ENCODE measurements around the gene AHCYL1. TPM values are rescaled to one million over a fixed set of nuclear protein-coding genes. Genes with fewer than 3 reads are reported as not detected.

AHCYL1 gene
- polyA plus RNA-seq, 4 donors, result 108 to 126 (median 118) TPM

- DNase-seq (ENCODE audit: low read depth in 4 of 4, low spot score in 3 of 4), result no peak
These were observed 8.8 kb upstream of the AHCYL1 start for GRCh38 chr1:109975718-109976117.

GRCh38 chr1:109976762-109977161, 7.8 kb upstream of the AHCYL1 start:
- DNase-seq (ENCODE audit: low read depth in 4 of 4, low spot score in 3 of 4), result no peak

- no peak for DNase-seq (ENCODE audit: low read depth in 4 of 4, low spot score in 3 of 4)
These were observed 7.3 kb upstream of the AHCYL1 start for GRCh38 chr1:109977225-109977624.

- no peak for DNase-seq (ENCODE audit: low read depth in 4 of 4, low spot score in 3 of 4)
These were observed 6.7 kb upstream of the AHCYL1 start for GRCh38 chr1:109977657-109978378.

DNA sequence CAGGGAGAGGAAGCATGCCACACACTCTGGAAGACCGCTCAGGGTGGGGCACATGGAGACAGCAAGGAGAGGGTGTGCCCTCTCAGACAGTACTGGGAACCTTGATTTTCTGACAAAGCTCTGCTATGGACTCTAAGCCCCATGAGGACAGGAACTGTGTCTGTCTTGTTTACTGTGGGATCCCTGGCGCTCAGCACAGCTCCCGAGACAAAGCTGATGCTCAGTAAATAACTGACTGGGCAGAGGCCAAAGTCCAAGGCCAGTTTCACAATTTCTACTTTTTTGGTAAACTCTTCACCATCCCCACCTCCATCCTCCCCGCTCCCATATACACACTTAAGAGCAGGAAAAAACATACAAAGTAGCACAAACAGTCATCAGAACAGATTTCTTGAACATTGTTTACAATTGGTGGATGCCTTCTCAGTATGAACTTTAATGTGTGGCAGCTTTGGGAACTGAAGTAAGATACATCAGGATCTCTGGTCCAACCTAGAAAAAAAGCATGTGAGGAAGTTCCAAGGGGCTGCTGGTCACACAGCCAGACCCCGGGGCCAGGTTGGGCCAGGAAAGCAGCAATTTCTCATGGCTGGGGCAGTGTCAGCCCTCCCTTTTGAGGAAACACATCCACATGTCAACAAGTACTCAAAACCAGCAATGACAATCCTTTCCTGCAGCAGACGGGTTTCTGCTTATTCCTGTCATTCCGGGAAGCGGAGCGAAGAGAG, 5.6 kb upstream of the AHCYL1 start:
- DNase-seq (ENCODE audit: low read depth in 4 of 4, low spot score in 3 of 4), result no peak

DNA sequence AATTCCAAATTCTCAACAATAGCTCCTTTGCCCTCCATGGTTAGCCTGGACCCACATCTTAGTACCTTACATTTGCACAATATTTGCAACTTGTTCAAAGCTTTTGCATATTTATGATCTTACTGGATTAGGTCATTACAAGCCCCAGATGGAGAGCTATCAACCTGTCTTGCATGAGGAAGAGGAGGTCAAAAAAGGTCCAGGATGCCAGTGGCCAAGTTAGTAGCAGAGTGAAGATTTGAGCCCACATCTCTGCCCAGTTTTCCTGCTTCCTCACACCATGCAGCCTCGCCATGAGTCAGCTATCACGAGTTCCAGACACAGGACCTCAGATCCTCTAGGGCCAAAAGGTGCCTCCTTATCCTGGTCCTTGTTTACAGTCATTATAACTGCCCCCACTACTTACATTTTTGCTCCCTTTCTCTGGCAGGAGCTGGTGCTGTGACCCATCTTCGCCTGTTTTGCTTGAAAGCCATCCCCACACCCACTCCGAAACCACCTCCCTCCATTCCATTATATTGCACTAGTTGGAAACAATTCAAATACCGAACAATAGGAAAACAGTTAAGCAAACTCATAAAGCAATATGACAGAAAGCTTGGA, 5.0 kb upstream of the AHCYL1 start:
- DNase-seq (ENCODE audit: low read depth in 4 of 4, low spot score in 3 of 4), result no peak

GRCh38 chr1:109980324-109981003, 4.1 kb upstream of the AHCYL1 start:
- DNase-seq (ENCODE audit: low read depth in 4 of 4, low spot score in 3 of 4), result no peak

GRCh38 chr1:109981004-109981335, 3.6 kb upstream of the AHCYL1 start:
- DNase-seq (ENCODE audit: low read depth in 4 of 4, low spot score in 3 of 4), result no peak

DNA sequence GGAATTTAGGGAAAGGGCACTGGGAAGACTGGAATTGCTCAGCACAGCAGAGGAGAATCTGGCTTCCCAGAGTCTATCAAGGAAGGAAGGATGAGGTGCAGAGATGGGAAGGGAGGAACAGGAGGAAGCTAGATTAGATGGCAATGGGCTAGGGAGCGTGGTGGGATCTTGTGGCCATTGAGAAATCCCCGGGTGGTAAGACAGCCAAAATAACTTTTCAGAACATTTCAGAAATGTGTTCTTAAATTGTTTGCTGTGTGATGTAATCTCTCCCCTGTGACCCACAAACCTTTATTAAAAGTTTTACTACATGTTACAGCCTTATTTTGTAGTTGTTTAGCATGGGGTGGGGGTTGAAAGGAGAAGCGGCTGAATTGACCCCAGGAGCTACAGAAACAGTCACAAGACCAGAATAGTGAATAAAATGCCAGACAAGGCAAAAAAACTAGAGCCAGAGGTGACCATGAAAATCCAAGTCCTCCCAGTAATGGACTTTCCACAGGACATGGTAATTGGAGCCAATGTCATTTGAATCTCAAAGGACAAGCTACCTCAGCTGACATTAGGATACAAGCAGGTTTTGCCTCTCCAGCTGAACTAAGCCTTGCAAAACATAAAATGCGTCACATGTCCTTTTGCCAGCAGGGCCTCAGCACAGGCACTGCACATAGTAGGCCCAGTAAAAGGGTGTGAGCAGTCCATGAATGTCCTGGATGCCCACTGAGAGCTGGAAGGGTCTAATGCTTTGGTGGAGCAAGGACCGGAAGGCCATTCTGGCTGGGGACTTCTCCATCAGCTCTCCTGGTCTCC, 980 bp upstream of the AHCYL1 start:
- no peak for DNase-seq (ENCODE audit: low read depth in 4 of 4, low spot score in 3 of 4)

- no peak for DNase-seq (ENCODE audit: low read depth in 4 of 4, low spot score in 3 of 4)
These were observed 442 bp upstream of the AHCYL1 start for GRCh38 chr1:109984190-109984455.

- peak in 2 of 4 donors; percentile 30 to 37 for DNase-seq (ENCODE audit: low read depth in 4 of 4, low spot score in 3 of 4)
These were observed 885 bp downstream of the AHCYL1 start for GRCh38 chr1:109985247-109986053.

- no peak for DNase-seq (ENCODE audit: low read depth in 4 of 4, low spot score in 3 of 4)
These were observed 1.5 kb downstream of the AHCYL1 start for GRCh38 chr1:109986054-109986444.

DNA sequence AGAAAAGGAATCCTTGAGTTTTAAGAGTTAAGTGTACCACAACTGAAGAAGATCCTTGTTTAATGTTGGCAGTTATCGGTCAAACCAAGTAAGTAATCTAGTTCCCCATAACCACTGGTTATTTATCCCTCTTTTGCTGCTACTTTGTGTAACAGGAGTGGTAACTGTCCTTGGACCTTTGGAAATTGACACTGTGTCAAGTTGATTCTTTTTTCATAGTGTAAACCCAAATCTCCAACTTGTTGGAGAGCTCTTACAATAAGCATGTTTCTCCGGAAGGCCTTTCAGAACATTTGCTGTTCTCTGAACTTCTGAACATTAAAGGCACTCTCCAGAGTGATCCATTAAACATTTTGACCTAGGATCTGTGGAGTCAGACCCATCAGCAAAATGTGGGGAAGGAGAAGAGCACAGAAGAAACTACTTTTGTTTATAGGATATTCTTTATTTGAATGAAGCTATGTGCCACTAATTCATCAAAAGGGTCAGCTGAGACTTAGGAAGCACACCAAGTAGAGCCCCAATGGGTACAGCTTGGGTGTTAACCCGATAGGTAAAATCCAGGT, 3.9 kb downstream of the AHCYL1 start:
- DNase-seq (ENCODE audit: low read depth in 4 of 4, low spot score in 3 of 4), result no peak

GRCh38 chr1:109989506-109990301, 5.1 kb downstream of the AHCYL1 start:
- DNase-seq (ENCODE audit: low read depth in 4 of 4, low spot score in 3 of 4), result no peak

DNA sequence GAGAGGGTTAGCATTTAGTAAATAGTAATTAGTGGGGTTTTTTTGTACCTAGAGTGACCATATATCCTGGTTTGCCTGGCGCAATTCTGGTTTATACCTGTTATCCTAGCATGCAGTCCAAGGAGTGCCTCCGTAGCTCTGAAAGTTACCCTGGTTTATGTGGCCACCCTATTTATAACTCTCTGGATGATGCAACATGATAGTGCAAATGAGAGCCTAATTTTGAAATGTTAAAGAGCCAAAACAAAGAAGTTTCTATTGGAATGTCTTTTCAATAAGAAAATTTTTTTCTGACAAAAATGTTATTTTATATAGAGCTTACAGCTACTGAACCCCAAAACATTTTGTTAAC, 5.7 kb downstream of the AHCYL1 start:
- DNase-seq (ENCODE audit: low read depth in 4 of 4, low spot score in 3 of 4), result no peak

DNA sequence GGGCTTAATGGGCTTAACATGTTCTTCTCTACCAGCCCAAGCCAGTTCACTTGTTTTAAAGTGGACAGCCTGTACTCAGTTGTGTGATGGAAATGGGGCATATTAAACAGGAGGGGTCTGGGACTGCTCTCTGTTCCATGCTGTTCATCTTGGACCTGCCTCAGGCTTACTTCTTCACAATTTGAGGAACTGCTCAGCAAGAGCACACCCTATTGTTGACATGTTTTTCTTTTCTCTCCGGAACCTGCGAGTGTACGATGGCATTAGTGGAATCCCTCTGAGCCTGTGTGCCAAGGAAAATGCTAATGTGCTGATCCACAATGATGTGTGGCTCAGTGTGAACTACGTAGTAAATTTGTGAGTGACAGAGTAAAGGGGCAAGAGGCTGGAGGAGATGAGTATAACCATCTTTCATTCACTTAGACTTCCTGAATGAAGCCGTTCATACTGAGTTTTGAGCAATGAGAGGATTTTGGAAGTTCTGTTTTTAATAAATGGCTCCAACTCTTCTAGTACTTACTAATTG, 6.9 kb downstream of the AHCYL1 start:
- DNase-seq (ENCODE audit: low read depth in 4 of 4, low spot score in 3 of 4), result no peak

- no peak for DNase-seq (ENCODE audit: low read depth in 4 of 4, low spot score in 3 of 4)
These were observed 9.3 kb downstream of the AHCYL1 start for GRCh38 chr1:109993885-109994284.

DNA sequence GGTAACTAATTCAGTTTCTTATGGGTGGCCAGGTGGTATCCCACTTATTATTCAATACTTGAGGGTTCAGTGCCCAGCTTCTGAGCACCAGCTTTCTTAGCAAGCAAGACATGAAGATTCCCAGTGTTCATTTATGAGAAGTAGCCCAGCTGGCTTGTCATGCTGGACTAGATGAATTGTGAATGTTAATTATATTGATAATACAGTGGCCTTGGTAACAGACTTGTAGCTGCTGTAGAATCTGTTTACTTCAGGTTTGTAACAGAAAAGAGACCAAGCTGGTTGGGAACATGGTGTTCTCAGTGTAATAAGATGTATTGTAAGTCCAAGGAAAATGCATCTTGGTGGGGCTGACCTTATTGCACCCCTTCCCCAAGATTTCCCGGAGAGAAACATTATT, 10.1 kb downstream of the AHCYL1 start:
- no peak for DNase-seq (ENCODE audit: low read depth in 4 of 4, low spot score in 3 of 4)

- DNase-seq (ENCODE audit: low read depth in 4 of 4, low spot score in 3 of 4), result no peak
These were observed 11.0 kb downstream of the AHCYL1 start for GRCh38 chr1:109995536-109995935.
